GM21423 (cell line): ENCODE data around the gene CASP8.
"Not testable (repeated sequence)": the region's sequence is repeated elsewhere in the genome, so short reads cannot be mapped to it uniquely, and the experiment has no call there.

Experiments
- ATAC-seq: cut with Tn5 transposase; IDR thresholded peaks from one replicate; pipeline ENCODE4 v1.9.1; 2021; ENCODE audit warnings: mild to moderate bottlenecking, moderate library complexity; ENCODE audit not compliant: unreplicated experiment

The CASP8 gene

DNA sequence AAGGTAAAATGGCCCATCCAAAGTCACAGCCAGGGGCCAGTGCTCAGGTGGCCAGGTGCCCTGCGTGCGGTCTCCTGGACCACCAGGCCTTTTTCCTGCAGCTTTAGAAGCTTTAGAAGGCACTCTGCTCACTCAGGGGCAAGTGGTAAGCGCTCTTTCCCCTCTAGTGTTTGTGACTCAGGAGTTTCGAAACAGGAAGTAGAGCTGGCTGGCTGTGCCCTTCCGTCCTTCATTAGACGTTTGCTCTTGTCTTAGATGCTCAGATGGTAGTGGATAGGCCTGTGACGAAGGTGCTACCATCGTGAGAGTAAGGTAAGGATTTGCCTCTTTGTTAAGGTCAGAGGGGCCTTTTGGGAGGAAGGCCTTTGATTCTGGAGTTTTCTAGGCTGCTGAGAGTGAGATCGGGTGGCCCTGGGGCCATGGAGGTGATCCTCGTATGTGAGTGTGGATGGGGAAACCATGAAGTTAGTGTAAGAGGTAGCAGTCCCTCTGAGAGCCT lies at the start of gene CASP8:
Gene CASP8 (plus strand): TSS at position 235 of the 499 bp plus-strand sequence. CDS start 5,951 bp downstream, outside the sequence.
- ATAC-seq: peak; percentile 34

- no peak for ATAC-seq
These were observed 44.4 kb upstream of the CASP8 start for GRCh38 chr2:201215963-201216362.

DNA sequence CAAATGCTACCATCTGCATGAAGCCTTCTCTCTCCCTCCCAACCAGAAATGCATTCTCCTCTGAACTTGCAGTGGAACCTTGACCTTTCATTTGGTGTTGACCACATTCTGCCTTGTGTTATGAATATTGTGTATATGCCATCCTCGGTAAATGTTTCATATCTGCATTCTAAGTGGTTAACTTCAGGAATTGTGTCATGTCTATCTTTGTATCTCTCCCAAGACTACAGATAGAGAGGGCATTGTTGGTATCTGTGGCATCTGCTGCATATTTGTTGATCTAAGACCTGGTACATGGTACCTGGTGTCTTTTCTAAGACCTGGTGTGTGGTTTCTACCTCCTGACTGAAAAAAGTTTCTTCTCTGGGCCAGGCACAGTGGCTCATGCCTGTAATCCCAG lies 43.4 kb upstream of the CASP8 start:
- no peak for ATAC-seq

GRCh38 chr2:201218780-201219179 lies 41.6 kb upstream of the CASP8 start:
- no peak for ATAC-seq

GRCh38 chr2:201219328-201220096 lies 40.8 kb upstream of the CASP8 start:
- ATAC-seq: no peak

- no peak for ATAC-seq
These were observed 40.2 kb upstream of the CASP8 start for GRCh38 chr2:201220102-201220570.

GRCh38 chr2:201223089-201224073 lies 37.0 kb upstream of the CASP8 start:
- ATAC-seq: peak; percentile 82

GRCh38 chr2:201228271-201228911 lies 31.9 kb upstream of the CASP8 start:
- no peak for ATAC-seq

- no peak for ATAC-seq
These were observed 31.4 kb upstream of the CASP8 start for GRCh38 chr2:201228912-201229290.

GRCh38 chr2:201231781-201232466 lies 28.4 kb upstream of the CASP8 start:
- ATAC-seq: peak; percentile 44

GRCh38 chr2:201232467-201232815 lies 27.9 kb upstream of the CASP8 start:
- no peak for ATAC-seq

- peak; percentile 88 for ATAC-seq
These were observed 27.0 kb upstream of the CASP8 start for GRCh38 chr2:201233192-201233811.

DNA sequence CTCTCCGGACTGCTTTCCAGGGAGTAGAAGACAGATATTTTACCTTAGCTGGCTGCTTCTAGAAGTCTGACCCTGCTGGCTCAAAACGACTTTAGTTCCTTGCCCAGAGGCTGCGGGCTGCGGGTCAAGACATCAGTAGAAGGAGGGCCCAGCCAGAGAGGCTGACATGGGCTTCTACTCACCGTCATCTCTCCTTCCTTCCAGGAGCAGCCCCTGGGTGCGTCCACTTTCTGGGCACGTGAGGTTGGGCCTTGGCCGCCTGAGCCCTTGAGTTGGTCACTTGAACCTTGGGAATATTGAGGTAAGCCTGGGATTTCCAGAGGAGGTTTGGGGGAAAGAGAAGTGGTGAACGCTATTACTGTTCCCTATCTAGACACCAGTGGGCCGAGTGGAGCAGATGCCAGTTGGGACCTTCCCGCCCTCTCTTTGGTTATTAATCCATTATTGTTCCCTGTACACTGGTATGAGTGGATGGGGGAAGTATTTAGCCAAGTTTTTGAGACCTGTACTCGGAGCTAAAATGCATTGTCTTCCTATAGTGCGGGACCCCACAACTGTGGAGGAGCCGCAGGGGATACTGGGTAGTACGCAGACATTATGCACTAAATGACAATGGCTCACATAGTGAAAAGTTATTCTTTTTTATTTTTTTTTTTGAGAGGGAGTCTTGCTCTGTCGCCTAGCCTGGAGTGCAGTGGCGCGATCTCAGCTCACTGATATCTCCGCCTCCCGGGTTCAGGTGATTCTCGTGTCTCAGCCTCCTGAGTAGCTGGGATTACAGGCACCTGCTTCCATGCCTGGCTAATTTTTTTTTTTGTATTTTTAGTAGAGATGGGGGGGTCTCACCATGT lies 26.3 kb upstream of the CASP8 start:
- ATAC-seq: peak; percentile 17

GRCh38 chr2:201234663-201235135 lies 25.6 kb upstream of the CASP8 start:
- ATAC-seq: no peak

DNA sequence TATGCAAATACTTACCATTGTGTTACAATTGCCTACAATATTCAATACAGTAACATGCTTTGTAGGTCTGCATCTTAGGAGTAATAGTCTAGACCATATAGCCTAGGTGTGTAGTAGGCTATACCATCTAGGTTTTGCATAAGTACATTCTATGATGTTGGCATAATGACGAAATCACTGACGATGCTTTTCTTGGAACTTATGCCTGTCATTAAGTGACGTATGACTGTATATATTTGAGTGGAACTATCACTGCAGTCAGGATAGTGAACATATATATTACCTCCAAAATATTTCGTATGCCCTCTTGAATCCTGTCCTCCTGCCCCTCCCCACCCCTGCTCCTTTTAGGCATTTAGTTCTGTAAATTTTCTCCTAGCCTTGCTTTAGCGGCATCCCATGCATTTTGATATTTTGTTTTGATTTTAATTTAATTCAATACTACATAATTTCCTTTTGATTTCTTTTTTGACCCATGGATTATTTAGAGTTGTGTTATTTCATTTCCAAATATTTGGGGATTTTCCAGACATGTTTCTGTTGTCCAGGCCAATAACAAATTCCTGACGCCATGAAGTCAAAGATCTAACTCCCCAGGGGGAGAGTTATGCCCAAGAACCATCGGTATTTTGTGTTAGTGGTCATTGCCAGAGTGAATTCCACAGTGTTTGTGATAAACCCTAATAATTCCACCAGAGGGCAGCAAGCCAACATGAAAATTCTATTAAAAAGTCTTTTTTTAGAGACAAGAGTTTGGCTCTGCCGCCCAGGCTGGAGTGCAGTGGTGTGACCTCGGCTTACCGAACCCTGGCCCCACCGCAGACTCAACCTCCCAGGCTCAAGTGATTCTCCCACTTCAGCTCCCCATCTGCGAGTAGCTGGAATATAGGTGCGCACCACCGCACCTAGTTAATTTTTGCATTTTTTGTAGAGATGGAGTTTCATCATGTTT lies 24.2 kb upstream of the CASP8 start:
- ATAC-seq: no peak

DNA sequence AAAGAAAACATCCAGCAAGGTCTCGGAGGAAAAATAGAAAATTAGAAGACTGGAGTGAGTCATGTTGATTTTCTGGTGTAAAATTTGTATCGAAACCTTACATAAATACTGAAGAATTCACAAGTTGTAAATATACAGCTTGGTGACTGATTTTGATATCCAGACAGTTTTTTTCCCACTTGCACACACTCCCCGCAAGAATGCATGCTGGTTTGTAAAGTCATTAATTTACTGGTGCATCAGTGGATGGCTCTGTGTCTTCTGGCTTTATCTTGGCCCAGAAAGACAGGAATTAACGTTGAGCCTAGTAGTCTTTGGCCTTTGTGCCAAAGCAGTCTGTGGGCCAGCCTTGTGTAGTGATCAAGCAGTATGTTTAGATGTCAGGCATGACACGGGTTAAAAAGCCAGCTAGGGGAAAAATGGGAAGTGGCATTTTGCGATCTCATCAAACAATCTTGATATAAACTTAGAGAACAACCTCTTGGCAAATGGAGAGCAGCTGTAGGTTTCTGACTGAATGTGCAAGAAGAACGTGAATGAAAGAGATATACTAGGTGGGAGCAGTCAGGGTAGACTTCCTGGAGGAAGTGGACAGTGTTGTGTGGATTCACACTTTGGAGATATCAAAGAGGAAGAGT lies 22.7 kb upstream of the CASP8 start:
- ATAC-seq: no peak

DNA sequence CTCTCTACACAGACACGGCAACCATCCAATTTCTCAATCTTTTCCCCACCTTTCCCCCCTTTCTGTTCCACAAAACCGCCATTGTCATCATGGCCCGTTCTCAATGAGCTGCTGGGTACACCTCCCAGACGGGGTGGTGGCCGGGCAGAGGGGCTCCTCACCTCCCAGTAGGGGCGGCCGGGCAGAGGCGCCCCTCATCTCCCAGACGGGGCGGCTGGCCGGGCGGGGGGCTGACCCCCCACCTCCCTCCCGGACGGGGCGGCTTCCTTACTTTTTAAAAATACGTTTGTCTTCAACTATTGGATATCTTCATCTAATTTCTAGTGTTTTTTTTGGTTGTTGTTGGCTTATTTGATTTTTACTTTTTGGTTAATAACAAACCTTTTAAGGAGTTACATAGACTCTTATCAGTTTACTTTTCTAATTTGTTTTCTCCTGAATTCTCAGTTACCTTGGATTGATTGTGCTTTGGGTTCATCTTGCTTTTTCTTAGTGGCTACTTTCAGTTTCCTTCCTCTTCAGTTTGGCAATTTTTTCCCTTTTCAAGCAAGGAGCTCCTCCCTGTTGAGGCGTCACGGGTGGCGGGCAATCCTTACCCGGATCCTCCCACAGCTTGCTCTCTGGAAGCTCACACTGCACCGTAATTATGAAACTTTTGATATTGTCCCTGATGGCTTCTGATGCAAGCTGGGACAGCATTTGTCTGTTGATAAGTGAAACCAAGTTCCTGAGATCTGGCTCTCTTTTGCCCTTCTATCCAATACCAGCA lies 21.0 kb upstream of the CASP8 start:
- ATAC-seq: not testable (repeated sequence)
